ENCODE measurements around the gene RHPN2.

DNA sequence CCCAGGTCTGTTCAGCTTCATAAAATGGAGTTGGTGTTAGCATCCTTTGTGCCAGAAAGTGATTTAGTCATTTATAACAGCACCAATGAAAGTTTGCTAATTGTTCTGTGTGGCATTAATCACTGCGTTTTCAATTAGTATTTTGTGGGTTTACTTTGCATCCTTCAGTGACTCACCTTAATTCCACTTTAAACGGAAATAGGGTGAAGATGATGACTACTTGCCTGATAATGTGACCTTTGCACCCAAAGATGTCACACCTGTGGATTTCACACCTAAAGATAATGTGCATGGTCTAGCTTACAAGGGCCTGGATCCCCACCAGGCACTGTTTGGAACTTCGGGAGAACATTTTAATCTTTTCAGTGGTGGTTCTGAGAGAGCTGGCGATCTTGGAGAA lies 31.3 kb upstream of the RHPN2 start:
- TF ChIP-seq FOXP1 (IDR thresholded peaks at IDR 0.05) = no peak
- no peak for TF ChIP-seq FOXP1 (CRISPR knock-in tag; IDR thresholded peaks at IDR 0.05)
- TF ChIP-seq SMAD3 (CRISPR knock-in tag; IDR thresholded peaks at IDR 0.05) = no peak
- TF ChIP-seq, protein P1, sequence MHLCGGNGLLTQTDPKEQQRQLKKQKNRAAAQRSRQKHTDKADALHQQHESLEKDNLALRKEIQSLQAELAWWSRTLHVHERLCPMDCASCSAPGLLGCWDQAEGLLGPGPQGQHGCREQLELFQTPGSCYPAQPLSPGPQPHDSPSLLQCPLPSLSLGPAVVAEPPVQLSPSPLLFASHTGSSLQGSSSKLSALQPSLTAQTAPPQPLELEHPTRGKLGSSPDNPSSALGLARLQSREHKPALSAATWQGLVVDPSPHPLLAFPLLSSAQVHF (CRISPR knock-in tag; IDR thresholded peaks at IDR 0.05) = no peak
- TF ChIP-seq, protein P2, sequence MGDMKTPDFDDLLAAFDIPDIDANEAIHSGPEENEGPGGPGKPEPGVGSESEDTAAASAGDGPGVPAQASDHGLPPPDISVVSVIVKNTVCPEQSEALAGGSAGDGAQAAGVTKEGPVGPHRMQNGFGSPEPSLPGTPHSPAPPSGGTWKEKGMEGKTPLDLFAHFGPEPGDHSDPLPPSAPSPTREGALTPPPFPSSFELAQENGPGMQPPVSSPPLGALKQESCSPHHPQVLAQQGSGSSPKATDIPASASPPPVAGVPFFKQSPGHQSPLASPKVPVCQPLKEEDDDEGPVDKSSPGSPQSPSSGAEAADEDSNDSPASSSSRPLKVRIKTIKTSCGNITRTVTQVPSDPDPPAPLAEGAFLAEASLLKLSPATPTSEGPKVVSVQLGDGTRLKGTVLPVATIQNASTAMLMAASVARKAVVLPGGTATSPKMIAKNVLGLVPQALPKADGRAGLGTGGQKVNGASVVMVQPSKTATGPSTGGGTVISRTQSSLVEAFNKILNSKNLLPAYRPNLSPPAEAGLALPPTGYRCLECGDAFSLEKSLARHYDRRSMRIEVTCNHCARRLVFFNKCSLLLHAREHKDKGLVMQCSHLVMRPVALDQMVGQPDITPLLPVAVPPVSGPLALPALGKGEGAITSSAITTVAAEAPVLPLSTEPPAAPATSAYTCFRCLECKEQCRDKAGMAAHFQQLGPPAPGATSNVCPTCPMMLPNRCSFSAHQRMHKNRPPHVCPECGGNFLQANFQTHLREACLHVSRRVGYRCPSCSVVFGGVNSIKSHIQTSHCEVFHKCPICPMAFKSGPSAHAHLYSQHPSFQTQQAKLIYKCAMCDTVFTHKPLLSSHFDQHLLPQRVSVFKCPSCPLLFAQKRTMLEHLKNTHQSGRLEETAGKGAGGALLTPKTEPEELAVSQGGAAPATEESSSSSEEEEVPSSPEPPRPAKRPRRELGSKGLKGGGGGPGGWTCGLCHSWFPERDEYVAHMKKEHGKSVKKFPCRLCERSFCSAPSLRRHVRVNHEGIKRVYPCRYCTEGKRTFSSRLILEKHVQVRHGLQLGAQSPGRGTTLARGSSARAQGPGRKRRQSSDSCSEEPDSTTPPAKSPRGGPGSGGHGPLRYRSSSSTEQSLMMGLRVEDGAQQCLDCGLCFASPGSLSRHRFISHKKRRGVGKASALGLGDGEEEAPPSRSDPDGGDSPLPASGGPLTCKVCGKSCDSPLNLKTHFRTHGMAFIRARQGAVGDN (CRISPR knock-in tag; IDR thresholded peaks at IDR 0.05) = no peak
- no peak for TF ChIP-seq MAZ (IDR thresholded peaks at IDR 0.05; ENCODE audit: borderline replicate concordance, low read depth, low read length)
- TF ChIP-seq MAZ (CRISPR knock-in tag; IDR thresholded peaks at IDR 0.05; ENCODE audit: low read depth) = no peak
- no peak for TF ChIP-seq ZFP36 (IDR thresholded peaks at IDR 0.05; ENCODE audit: borderline replicate concordance, low read depth, low read length, partially characterized antibody)

Measured in HepG2 (cell line).